Ascending aorta (tissue), 2 donors: ENCODE measurements around the gene VLDLR. TPM values are rescaled to one million over a fixed set of nuclear protein-coding genes. Genes with fewer than 3 reads are reported as not detected.

Experiments
- DNase-seq, 2 donors: peaks; one replicate each; pipeline ENCODE4 v3.0.0-alpha.2; 2019; ENCODE audit warnings: low spot score in 2 of 2
- H3K27ac ChIP-seq, 2 donors: fragments of 200-600 bp; sonication (generic); one replicate each; pipeline ENCODE4 v1.5.1; 2016 to 2017; ENCODE audit warnings: mild to moderate bottlenecking in 1 of 2
- H3K27me3 ChIP-seq: fragments of 200-600 bp; sonication (generic); one replicate; pipeline ENCODE4 v1.5.1; 2017
- H3K36me3 ChIP-seq, 2 donors: fragments of 200-600 bp; sonication (generic); one replicate each; pipeline ENCODE4 v1.5.1; 2016
- H3K4me1 ChIP-seq, 2 donors: fragments of 200-600 bp; sonication (generic); one replicate each; pipeline ENCODE4 v1.5.1; 2016 to 2017; ENCODE audit warnings: mild to moderate bottlenecking in 1 of 2
- H3K4me3 ChIP-seq, 2 donors: fragments of 200-600 bp; sonication (generic); one replicate each; pipeline ENCODE4 v1.5.1; 2016 to 2017; ENCODE audit warnings: mild to moderate bottlenecking in 1 of 2
- H3K9me3 ChIP-seq, 2 donors: fragments of 200-600 bp; sonication (generic); one replicate each; pipeline ENCODE4 v1.5.1; 2016
- intact Hi-C: fragments of 100-400 bp; cut with DNase I; formaldehyde crosslinking; loops from one replicate; pipeline ENCODE4 v1.15.1; 2023
- total RNA-seq: library from RNA; depleted of rRNA; stranded (reverse); fragments of >200 nt; gene quantifications from one replicate; pipeline ENCODE4 v1.1.0, GENCODE V29; 2016
- TF ChIP-seq, protein P1 (sequence below), 3 experiments: fragments of 200-600 bp in 2 of 3; fragments of 450-650 bp in 1 of 3; sonication (generic) in 2 of 3; IDR thresholded peaks; one replicate each; pipeline ENCODE4 v1.5.1; 2016 to 2019; ENCODE audit warnings: antibody characterized with exemption in 3 of 3, mild to moderate bottlenecking in 1 of 3, moderate library complexity in 1 of 3

The VLDLR gene
- total RNA-seq, 1 donor from 2014 or later = 4.9 TPM

DNA sequence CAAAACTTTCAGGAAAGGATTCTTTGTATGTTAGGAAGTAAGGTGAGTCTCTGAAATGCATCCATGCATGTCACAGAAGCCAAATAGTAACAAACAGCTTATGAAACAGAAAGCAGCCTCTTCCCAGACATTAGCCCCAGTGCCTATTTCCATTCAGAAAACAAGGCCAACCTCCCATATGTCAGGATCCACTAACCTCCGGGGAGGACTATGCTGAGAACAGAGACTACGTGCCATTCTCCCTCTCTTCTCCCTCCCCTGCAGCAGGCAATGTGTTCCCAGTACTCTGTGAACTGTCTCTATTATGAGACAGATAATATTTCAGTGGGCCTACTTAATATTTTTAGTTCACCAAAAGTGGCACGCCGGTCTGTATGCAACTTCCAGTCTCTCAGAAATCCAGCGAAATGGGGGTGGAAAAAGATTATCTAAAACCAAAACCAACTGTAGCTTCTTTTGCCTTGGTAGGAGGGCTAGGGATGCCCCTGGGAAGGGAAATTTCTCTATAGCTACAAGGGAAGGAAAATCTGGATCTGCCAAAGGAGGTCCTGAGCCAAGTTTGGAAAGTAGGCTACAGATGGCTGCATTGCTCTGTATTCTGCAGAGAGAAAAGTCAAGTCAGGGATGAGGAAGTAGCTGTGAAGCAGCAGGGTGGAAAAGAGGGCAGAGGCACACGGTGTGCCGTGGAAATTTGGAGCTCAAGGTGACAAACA is 42.0 kb downstream of the VLDLR start:
- no peaks in the 10 kb centered on the region for H3K27me3 ChIP-seq
- no peaks in the 10 kb centered on the region for H3K4me1 ChIP-seq
- TF ChIP-seq, protein P1, sequence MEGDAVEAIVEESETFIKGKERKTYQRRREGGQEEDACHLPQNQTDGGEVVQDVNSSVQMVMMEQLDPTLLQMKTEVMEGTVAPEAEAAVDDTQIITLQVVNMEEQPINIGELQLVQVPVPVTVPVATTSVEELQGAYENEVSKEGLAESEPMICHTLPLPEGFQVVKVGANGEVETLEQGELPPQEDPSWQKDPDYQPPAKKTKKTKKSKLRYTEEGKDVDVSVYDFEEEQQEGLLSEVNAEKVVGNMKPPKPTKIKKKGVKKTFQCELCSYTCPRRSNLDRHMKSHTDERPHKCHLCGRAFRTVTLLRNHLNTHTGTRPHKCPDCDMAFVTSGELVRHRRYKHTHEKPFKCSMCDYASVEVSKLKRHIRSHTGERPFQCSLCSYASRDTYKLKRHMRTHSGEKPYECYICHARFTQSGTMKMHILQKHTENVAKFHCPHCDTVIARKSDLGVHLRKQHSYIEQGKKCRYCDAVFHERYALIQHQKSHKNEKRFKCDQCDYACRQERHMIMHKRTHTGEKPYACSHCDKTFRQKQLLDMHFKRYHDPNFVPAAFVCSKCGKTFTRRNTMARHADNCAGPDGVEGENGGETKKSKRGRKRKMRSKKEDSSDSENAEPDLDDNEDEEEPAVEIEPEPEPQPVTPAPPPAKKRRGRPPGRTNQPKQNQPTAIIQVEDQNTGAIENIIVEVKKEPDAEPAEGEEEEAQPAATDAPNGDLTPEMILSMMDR (IDR thresholded peaks at IDR 0.05) = no peak
- no peak overlapping the region for H3K4me3 ChIP-seq
- H3K27ac ChIP-seq = no peak overlapping the region
- intact Hi-C loops = no loop called here
- DNase-seq = no peak
- no peaks in the 10 kb centered on the region for H3K9me3 ChIP-seq
- H3K36me3 ChIP-seq = no peaks in the 10 kb centered on the region

DNA sequence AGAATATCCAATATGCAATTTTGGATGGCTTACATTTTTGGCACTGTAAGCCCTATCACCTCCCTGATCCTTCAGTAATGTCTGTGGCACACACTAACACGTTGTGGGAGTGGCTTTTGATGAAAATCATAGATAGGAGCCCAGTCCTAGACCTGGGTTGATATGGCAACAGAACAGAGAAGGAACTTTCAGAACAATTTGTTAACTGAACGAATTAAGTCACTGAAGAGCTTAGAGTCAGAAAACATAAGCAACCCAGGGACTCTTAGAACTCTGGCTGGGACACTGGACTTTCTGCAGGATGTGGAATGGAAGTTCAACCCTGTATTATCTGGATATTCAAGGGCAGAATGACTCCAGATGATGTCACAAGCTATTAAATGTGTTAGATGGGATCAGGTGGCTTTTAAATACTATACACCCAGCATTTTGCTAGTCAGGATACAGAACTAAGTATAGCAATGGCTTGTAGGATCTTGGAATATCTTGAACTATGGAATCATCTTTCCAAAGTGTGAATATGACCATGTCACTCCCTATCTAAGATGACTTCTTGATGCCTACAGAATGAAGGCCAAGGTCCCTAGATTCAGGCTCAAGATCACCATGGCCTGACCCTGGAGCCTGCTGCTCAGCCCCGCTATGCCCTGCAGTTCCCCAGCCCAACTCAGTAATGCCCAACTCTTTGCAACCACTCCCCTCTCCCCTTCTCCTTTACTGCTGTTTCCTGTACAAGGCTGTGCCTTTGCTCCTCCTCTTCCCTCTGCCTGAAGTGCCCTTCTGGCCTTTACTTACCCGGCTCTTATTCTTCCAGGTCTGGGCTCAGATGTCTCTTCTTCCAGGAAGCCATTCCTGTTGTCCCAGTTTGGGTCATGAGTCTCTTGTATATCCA is 42.8 kb downstream of the VLDLR start:
- Histone ChIP-seq H3K4me1 (no peaks in the 10 kb centered on the region), H3K27ac (no peak overlapping the region), H3K27me3 (no peaks in the 10 kb centered on the region), H3K36me3 (no peaks in the 10 kb centered on the region), H3K9me3 (no peaks in the 10 kb centered on the region), H3K4me3 (no peak overlapping the region)
- DNase-seq = no peak
- intact Hi-C loops = no loop called here
- TF ChIP-seq, protein P1 (IDR thresholded peaks at IDR 0.05) = no peak

DNA sequence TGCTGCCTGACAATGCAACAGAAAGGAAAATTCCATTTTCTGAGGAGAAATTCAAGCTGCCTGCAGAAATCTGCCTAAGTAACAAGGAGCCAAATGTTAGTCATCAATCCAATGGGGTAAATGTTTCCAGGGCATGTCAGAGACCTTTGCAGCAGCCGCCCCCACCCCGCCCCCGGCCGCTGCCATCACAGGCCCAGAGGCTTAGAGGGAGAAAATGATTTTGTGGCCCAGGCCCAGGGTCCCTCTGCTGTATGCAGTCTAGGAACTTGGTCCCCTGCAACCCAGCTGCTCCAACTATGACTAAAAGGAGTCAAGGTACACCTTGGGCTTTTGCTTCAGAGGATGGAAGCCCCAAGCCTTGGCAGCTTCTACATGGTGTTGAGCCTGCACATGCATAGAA is 45.0 kb downstream of the VLDLR start:
- Histone ChIP-seq H3K27me3 (no peaks in the 10 kb centered on the region), H3K27ac (no peak overlapping the region), H3K9me3 (no peaks in the 10 kb centered on the region), H3K4me3 (no peak overlapping the region), H3K4me1 (no peaks in the 10 kb centered on the region), H3K36me3 (no peaks in the 10 kb centered on the region)
- DNase-seq = no peak
- intact Hi-C loops = no loop called here
- TF ChIP-seq, protein P1 (IDR thresholded peaks at IDR 0.05) = no peak

DNA sequence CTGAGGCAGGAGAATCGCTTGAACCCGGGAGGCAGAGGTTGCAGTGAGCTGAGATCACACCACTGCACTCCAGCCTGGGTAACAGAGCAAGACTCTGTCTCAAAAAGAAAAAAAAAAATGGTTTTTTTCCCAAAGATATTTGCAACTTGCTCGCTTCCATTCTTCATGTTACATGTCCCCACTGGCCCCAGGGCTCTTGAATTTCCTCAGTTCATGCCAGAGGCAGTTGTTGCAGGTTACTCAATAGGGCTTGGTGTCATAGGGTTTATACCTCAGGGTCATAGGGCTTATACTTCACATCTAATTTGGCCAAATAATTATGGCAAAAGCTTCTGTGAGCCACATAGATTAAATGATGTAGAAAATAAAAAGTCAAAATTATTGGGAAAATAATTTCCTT is 51.6 kb downstream of the VLDLR start:
- Histone ChIP-seq H3K36me3 (no peaks in the 10 kb centered on the region), H3K27ac (no peak overlapping the region), H3K9me3 (no peaks in the 10 kb centered on the region), H3K4me1 (no peaks in the 10 kb centered on the region), H3K27me3 (no peaks in the 10 kb centered on the region), H3K4me3 (no peak overlapping the region)
- TF ChIP-seq, protein P1 (IDR thresholded peaks at IDR 0.05) = no peak
- intact Hi-C loops = no loop called here
- no peak for DNase-seq

DNA sequence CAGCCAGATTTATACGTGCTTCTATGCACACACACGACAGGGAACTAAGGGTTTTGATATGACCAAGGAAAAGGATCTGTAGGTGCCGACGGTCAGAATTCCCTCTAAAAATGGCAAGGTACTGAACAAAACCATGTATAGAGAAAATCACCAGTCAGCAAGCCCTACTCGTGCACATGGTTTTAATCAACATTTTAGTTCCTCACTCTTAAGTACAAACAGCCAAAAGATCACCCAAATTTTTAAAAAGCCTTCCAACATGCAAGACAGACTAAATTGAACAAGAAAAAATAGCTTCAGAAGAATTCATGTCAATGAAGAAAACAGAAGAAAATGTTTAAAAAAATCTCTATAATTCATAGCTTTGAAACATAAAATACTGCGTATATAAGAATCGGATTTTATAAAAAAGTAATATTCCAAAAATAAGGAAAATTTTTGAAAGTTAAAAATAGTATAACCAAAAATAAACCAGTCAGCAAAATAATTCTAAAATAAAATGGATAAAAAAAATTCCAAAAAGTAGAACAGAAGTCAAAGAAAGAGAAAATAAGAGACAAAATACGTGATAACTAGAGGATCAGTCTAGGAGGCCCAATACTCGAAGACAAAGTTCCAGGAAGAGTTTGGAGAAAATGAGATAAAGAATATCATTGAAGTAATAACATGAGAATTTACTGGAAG is 52.7 kb downstream of the VLDLR start:
- Histone ChIP-seq H3K4me1 (no peaks in the 10 kb centered on the region), H3K9me3 (no peaks in the 10 kb centered on the region), H3K27ac (no peak overlapping the region), H3K27me3 (no peaks in the 10 kb centered on the region), H3K36me3 (no peaks in the 10 kb centered on the region), H3K4me3 (no peak overlapping the region)
- intact Hi-C loops = no loop called here
- TF ChIP-seq, protein P1 (IDR thresholded peaks at IDR 0.05) = no peak
- no peak for DNase-seq
